ENCODE data around the gene NF1.

DNA sequence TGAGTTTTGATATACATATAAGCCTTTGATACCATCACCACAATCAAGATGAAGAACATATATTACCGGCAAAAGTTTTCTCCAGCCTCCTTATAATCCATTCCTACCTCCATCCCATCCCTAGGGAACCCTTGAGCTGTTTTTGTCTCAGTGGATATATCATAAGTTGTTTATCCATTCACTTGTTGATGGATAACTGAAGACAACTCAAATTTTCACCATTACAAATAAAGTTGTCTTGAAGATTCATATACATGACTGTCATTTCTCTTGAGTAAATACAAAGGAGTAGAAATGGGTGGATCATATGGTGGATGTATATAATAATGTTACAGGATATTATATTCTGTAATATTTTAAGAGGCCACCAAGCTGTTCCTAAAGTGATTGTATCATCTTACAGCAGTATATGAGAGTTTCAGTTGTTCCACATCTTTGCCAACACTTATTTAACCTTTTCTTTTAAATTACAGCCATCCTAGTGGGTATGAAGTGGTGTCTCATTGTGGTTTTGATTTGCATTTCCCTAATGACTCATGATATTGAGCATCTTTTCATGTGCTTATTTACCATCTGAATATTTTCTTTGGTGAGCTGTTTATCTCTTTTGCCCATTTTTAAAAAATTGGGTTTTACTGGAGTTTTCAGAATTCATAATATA is 17.4 kb downstream of the NF1 start:
- TF ChIP-seq CTCF (IDR thresholded peaks at IDR 0.05) (no peak), POLR2A (IDR thresholded peaks at IDR 0.05) (no peak), POLR2AphosphoS5 (IDR thresholded peaks at IDR 0.05) (no peak)

All from prostate gland (tissue), 2 donors.